H1 (cell line): ENCODE measurements around the gene DCP1A.

Experiments
- EZH2 ChIP-seq: fragments of 200-600 bp; sonication (generic); IDR thresholded peaks from 2 replicates; pipeline ENCODE4 v1.7.1; 2012; ENCODE audit warnings: low read depth, mild to moderate bottlenecking, moderate library complexity, low read length, inconsistent platforms; ENCODE audit not compliant: severe bottlenecking
- KDM4A ChIP-seq: IDR thresholded peaks from one replicate; pipeline ENCODE4 v1.7.1; 2012; ENCODE audit warnings: low read depth, mild to moderate bottlenecking, moderate library complexity, low read length, inconsistent platforms; ENCODE audit not compliant: severe bottlenecking
- POLR2A ChIP-seq, 2 experiments: IDR thresholded peaks; 1 replicate in 1 of 2; 2 replicates in 1 of 2; pipeline ENCODE4 v1.6.1; 2011; ENCODE audit warnings: low read depth in 2 of 2, low read length in 2 of 2, mild to moderate bottlenecking in 2 of 2; ENCODE audit errors: control extremely low read depth in 1 of 2
- RFX5 ChIP-seq: IDR thresholded peaks from 2 replicates; pipeline ENCODE4 v1.6.1; 2011; ENCODE audit warnings: low read depth, low read length, improper control_type of control experiment, borderline replicate concordance
- TF ChIP-seq, protein P1 (sequence below), 3 experiments: IDR thresholded peaks; 1 replicate in 2 of 3; 2 replicates in 1 of 3; pipeline versions ENCODE4 v1.5.1 to v1.6.1; 2011; ENCODE audit warnings: low read length in 3 of 3, mild to moderate bottlenecking in 3 of 3, inconsistent platforms in 2 of 3, low read depth in 1 of 3, moderate library complexity in 1 of 3; ENCODE audit not compliant: insufficient read depth in 1 of 3; ENCODE audit errors: control extremely low read depth in 1 of 3

- TF ChIP-seq POLR2A (IDR thresholded peaks at IDR 0.05; ENCODE audit: control extremely low read depth in 1 of 2, low read depth in 2 of 2, low read length in 2 of 2) (no peak), RFX5 (no peak), EZH2 (no peak), KDM4A (no peak)
- TF ChIP-seq, protein P1, sequence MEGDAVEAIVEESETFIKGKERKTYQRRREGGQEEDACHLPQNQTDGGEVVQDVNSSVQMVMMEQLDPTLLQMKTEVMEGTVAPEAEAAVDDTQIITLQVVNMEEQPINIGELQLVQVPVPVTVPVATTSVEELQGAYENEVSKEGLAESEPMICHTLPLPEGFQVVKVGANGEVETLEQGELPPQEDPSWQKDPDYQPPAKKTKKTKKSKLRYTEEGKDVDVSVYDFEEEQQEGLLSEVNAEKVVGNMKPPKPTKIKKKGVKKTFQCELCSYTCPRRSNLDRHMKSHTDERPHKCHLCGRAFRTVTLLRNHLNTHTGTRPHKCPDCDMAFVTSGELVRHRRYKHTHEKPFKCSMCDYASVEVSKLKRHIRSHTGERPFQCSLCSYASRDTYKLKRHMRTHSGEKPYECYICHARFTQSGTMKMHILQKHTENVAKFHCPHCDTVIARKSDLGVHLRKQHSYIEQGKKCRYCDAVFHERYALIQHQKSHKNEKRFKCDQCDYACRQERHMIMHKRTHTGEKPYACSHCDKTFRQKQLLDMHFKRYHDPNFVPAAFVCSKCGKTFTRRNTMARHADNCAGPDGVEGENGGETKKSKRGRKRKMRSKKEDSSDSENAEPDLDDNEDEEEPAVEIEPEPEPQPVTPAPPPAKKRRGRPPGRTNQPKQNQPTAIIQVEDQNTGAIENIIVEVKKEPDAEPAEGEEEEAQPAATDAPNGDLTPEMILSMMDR (IDR thresholded peaks at IDR 0.05; ENCODE audit: control extremely low read depth in 1 of 3, insufficient read depth in 1 of 3, low read depth in 1 of 3, low read length in 3 of 3), result no peak
Measured at GRCh38 chr3:53247619-53248018, 99.7 kb downstream of the DCP1A start.
